Ammon's horn (tissue), 1 donor: Measurements from ENCODE around the gene SMIM33.
"Not testable (repeated sequence)": the region's sequence is repeated elsewhere in the genome, so short reads cannot be mapped to it uniquely, and the experiment has no call there.

Source experiments
- DNase-seq: peaks from one replicate; pipeline ENCODE4 v3.0.0-alpha.2; 2016; ENCODE audit warnings: low spot score

SMIM33 gene

GRCh38 chr5:139482050-139482889 is 11.5 kb downstream of the SMIM33 start, which contains the start of gene STING1:
Gene STING1, minus strand, starts transcription at chr5:139482758. Its CDS starts 1,054 bp downstream, at chr5:139481704.
- peak; percentile 59 for DNase-seq

DNA sequence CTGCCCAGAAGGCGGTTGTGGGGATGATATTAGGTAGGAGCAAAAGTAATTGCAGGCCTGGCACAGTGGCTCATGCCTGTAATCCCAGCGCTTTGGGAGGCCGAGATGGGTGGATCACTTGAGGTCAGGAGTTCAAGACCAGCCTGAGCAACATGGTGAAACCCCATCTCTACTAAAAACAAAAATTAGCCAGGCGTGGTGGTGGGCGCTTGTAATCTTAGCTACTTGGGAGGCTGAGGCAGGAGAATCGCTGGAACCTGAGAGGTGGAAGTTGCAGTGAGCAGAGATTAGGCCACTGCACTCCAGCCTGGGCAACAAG is 12.0 kb downstream of the SMIM33 start:
- not testable (repeated sequence) for DNase-seq

DNA sequence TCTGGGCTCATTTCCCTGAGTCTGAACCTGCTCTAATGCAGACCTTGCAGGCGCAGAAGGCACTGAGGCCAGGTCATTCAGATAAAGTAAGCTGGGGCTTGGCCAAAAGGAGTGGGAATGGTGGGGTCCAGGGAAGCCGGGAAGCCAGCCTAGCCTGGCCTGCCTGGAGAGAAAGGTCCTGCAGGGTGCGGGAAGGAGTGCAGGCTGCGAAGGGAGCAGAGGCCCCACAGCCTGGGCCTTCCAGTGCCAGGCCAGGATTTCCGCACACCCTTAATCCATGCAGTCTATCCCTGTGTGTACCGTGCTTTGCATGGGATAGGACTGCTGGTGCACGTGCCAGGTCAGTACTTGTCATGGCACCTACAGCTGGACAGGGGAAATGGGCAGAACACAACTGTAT is 15.4 kb downstream of the SMIM33 start:
- no peak for DNase-seq

DNA sequence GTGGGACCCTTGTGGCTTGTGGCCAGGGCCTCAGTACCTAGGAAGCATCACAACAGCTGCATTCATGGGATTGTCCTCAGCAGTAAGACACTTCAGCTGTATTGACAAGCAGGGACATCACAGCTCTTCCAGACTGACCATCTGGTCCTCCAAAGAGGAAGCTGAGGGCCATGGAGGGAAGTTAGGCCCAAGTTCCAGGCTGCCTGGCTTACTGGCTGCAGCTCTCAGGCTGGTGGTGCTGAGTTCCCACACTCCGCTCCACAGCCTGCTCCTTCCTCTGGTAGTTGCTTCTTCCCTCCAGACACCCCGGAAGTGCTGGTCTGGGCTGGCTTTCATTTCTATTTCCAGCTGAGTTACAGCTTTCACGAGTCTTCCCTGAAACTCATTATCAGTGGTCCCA is 17.5 kb downstream of the SMIM33 start:
- DNase-seq, result peak; percentile 83

GRCh38 chr5:139492700-139493192 is 21.9 kb downstream of the SMIM33 start:
- DNase-seq, result no peak

DNA sequence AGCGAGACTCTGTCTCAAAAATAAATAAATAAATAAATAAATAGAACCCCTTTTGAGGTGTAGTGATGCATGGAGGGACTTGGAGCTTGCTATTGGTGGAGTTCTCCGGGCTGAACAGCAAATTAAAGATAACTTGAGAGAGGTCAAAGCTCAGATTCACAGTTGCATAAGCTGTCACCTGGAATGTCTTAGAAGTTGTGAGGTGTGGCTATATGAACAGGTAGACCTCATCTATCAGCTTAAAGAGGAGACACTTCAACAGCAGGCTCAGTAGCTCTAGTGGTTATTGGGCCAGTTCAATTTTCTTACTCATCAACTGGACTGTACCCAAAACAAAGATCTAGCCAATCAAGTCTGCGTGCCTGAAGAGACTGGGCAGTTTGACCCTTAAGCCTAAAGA is 23.5 kb downstream of the SMIM33 start:
- no peak for DNase-seq

GRCh38 chr5:139494832-139495231 is 24.0 kb downstream of the SMIM33 start:
- DNase-seq, result no peak

DNA sequence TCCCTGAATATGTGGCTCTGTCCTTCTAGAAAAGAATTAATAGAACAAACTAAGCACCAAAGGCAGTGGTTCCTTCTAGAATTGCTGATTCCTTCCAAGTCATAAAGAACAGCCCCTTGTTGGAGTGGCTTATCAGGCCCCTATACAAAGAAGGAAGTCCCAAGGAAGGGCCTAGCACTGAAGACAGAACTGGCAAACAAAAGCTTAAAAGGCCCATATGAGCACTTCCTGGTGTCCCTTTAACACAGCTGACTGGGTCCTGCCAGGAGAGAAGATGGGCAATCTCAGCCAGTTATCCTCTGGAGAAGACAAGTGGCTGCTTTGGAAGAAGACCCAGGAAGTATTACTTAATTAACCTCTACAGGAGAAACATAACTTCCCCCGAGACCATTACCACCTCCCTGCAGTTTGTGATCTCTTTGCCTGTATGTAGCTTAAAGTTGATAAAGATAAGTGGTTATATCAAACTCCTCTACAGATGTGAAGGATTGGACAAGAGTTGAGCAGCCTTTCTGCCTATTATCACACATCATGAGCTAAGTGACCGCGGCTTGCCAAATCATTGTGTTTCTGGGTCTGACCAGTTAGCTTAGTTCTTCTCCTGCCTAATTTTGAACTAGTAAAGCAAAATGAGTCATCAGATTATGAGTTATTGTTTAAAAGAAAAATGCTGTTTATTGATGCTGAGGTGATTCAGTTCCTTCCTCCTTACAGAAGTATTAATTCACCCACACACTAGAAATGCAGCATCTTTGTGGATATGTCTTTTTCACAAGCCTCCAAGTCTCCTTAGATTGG is 25.0 kb downstream of the SMIM33 start:
- DNase-seq, result no peak

GRCh38 chr5:139501381-139501780 is 30.6 kb downstream of the SMIM33 start:
- no peak for DNase-seq

DNA sequence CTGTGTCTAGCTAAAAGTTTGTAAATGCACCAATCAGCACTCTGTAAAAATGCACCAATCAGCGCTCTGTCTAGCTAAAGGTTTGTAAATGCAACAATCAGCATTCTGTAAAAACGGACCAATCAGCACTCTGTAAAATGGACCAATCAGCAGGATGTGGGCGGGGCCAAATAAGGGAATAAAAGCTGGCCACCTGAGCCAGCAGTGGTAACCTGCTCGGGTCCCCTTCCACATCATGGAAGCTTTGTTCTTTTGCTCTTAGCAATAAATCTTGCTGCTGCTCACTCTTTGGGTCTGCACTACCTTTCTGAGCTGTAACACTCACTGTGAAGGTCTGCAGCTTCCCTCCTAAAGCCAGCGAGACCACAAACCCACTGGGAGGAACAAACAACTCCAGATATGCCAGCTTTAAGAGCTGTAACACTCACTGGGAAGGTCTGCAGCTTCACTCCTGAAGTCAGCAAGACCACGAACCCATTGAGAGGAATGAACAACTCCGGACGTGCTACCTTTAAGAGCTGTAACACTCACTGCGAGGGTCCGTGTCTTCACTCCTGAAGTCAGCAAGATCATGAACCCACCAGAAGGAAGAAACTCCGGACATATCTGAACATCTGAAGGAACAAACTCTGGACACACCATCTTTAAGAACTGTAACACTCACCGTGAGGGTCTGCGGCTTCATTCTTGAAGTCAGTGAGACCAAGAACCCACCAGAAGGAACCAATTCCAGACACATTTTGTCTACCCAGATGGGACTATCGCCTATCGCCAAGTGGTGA is 32.4 kb downstream of the SMIM33 start:
- not testable (repeated sequence) for DNase-seq

DNA sequence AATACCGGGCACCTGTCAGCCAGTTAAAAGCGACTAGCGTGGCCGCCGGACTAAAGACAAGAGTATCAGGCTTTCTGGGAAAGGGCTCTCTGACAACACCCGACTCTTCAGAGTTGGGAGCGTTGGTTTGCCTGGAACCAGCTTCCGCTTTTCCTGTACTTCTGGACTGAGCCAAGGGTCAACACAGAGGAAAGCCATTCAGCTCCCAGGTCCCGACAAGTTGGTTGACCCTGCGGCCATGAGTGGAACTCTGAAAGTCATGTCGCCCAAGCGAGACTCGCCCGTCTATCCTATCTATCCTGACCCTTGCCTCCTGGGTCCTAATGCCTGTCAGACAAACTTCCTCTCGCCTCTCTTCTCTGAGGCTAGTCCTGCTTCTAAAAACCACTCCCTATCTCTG is 33.1 kb downstream of the SMIM33 start:
- not testable (repeated sequence) for DNase-seq

DNA sequence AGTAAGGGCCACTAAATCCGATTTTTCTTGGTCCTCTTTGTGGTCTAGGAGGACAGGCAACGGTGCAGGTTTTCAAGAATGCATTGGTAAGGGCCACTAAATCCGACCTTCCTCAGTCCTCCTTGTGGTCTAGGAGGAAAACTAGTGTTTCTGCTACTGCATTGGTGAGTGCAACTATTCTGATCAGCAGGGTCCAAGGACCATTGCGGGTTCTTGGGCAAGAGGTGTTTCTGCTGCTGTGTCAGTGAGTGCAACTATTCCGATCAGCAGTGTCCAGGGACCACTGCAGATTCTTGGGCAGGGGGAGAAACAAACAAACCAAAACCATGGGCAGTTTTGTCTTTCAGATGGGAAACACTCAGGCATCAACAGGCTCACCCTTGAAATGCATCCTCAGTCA is 33.9 kb downstream of the SMIM33 start:
- DNase-seq, result not testable (repeated sequence)

DNA sequence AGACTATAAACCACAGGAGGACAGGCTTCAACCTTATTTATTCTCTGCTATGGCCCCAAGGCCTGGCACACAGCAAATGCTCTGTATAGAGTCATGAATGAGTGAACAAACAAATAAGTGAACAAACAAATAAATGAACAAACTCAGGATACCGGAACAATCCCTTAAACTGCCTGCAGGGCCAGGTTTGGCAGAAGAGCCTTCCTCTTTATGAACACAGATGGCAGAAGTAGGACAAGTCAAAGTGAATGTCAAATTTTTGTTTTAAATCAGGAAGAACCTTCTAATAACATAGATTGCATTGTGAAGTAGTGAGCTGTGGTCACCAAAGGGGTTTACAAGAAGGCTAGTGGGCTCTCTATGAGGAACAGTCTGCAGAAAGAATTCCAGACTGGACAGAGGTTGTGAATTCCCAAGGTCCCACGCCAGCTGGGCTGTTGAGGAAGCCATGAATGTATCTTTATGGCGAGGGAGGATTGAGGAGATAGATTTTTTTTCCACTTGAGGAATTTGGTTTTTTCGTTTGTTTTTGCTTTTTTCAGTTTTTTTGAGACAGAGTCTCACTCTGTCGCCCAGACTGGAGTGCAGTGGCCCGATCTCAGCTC is 42.1 kb downstream of the SMIM33 start:
- DNase-seq, result no peak

GRCh38 chr5:139513434-139513833 is 42.6 kb downstream of the SMIM33 start:
- DNase-seq, result peak; percentile 86

- no peak for DNase-seq
These were observed 43.2 kb downstream of the SMIM33 start for GRCh38 chr5:139513852-139514485.

GRCh38 chr5:139514486-139514856 is 43.7 kb downstream of the SMIM33 start:
- DNase-seq, result no peak

GRCh38 chr5:139517683-139518564 is 47.1 kb downstream of the SMIM33 start:
- peak; percentile 88 for DNase-seq
